OCI-LY7 (cell line): ENCODE data around the gene SYPL1.

ENCODE experiments used
- CTCF ChIP-seq: fragments of 200-600 bp; sonication (generic); conservative IDR thresholded peaks from 2 replicates; pipeline ENCODE4 v1.5.1; 2014; ENCODE audit warnings: mild to moderate bottlenecking, antibody characterized with exemption, low read length, moderate library complexity, mixed read lengths
- EZH2phosphoT487 ChIP-seq: fragments of 200-600 bp; sonication (generic); IDR thresholded peaks from 2 replicates; pipeline ENCODE4 v1.6.1; 2018; ENCODE audit warnings: low read depth, borderline replicate concordance, mild to moderate bottlenecking, mixed run types, antibody characterized with exemption, low read length, moderate library complexity, mixed read lengths

- no peak for TF ChIP-seq CTCF
- no peak for TF ChIP-seq EZH2phosphoT487
Measured at GRCh38 chr7:106151459-106152312, 39.6 kb upstream of the SYPL1 start.
